HK-2 (cell line): ENCODE data around the gene MCF2L.
"Not testable (repeated sequence)": the region's sequence is repeated elsewhere in the genome, so short reads cannot be mapped to it uniquely, and the experiment has no call there.

Experiments
- DNase-seq: peaks from one replicate; pipeline ENCODE4 v3.0.0-alpha.2; 2018; ENCODE audit not compliant: unreplicated experiment

MCF2L gene

DNA sequence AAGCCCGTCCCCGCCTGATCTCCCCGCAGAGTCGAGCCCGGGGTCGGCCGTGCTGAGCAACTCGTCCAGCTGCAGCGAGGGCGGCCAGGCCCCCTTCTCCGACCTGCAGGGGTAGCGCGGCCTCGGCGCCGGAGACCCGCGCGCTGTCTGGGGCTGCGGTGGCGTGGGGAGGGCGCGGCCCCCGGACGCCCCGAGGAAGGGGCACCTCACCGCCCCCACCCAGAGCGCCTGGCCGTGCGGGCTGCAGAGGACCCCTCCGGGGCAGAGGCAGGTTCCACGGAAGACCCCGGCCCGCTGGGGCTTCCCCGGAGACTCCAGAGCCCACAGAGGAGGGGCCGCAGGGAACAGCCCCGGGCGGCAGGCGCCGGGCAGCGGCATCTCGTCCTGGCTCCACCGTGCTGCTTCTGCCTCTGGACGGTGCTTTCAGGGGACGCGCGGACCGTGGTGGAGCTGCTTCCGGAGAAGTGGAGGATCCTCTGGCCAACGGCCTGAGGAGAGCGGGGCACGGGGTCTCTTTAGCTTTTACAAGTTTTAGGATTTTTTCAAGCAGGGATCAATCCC lies 127.8 kb downstream of the MCF2L start:
- DNase-seq, result no peak

DNA sequence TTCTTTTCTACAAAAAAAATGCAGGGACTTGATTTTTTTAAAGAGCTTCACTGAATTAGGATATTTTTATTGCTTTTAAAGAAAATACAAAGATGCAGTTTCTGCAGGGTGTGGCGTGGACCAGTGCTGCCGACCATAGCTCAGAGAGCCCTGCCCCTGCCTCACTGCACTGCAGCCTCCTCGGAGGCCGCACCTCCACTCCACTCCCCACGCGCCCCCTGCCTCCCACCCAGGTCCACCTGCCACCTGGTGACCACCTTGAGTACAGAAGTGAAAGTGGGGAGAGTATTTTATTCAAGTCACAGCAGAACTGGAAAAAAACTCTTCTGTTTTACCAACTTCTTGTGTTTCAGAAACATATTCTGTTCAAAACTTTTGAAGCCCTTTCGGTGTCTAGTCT lies 128.6 kb downstream of the MCF2L start:
- DNase-seq, result no peak

DNA sequence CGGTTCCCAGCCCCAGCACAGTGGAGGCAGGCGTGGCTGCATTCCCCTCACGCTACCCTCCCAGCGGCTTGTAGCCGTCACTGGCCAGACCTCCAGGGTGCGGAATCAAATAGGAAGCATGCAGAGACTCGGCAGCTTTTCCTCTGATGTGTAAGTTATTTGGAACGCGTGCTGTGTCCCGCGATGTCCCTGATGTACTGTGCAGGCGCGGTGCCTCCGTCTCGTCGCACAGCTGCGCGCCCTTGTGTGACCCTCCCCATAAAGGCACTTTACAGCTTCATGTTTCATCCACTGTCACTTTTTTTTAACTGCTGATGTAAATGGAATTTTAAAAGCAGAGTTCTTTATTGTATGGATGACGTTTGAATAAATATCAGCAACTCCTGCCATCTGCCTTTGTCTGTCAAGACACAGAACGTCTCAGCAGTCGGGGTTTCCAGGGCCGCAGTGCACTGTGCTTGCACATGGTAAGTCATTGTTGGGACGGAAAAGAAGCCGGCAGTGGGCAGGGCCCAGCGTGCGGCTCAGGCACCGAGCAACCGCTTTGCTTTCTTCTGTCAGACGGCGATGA lies 129.2 kb downstream of the MCF2L start:
- DNase-seq, result no peak

DNA sequence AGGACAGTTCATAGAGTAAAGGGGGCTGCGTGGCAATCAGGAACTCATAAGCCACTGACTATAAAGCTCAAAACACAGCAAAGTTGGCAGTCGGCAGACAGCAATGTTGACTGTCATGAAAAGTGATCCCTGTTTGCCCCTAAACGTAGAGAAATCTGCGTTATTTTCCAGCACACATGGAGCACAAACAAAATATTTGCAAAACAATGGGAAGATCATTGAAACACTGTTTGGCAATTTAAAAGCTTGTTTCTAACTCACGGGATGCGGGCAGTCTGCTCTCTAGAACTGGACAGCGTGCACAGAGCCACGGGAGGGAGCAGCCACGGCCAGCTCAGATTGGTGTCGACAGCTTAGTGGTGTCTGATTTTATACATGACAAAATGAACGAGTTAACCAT lies 130.1 kb downstream of the MCF2L start:
- DNase-seq, result no peak

DNA sequence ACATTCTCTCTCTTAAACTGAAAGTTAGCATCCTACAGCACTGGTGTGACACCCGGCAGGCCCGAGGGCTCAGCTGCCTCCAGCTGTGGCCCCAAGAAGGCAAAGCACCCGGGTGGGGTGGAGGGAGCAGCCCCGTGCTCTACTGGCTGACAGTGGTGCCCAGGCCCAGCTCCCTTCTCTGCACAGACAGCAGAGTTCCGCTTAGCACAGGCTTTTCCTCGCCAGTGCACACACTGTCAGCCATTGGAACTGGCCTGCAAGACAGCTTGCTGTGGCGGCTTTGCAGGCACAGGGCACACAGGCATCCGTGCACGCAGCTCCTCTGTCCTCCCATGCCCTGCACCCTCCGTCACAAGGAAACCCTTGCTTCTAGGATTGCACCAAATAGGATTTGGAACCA lies 133.3 kb downstream of the MCF2L start:
- not testable (repeated sequence) for DNase-seq

DNA sequence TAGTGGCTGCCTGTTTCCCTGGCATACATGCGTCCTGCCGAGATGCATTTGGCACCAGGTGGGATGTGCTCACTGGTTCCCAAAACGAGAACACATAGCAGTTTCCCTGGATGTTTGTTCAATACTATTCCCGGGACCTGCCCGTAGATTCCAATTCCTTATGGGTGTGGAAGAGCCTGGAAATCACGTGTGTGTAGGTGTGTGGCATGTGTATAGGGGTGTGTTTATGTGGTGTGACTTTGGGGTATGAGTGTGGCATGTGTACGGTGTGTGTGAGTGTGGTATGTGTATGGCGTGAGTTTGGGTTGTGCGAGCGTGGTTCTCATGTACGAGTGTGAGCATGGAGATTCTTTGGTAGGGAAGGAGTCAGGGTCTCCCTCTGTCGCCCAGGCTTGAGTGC lies 133.7 kb downstream of the MCF2L start:
- DNase-seq, result no peak

DNA sequence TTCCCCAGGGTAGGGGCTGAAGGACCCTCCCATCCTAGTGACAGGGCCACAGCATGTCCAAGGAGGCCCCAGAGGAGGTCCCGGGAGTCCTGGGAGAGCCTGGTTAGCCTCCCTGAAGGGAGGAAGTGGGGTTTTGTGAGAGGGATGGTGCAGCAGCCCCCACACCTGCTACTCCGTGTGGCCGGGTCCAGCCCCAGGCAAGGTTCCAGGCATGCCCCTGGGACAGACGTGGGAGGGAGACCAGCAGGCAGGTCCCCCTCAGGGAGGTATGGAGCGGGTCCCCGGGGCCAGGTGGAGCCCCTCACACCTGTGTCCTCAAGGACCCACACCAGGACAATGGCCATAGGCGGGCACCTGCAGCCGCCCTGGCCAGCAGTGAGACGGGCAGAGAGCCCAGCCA lies 134.6 kb downstream of the MCF2L start:
- no peak for DNase-seq

DNA sequence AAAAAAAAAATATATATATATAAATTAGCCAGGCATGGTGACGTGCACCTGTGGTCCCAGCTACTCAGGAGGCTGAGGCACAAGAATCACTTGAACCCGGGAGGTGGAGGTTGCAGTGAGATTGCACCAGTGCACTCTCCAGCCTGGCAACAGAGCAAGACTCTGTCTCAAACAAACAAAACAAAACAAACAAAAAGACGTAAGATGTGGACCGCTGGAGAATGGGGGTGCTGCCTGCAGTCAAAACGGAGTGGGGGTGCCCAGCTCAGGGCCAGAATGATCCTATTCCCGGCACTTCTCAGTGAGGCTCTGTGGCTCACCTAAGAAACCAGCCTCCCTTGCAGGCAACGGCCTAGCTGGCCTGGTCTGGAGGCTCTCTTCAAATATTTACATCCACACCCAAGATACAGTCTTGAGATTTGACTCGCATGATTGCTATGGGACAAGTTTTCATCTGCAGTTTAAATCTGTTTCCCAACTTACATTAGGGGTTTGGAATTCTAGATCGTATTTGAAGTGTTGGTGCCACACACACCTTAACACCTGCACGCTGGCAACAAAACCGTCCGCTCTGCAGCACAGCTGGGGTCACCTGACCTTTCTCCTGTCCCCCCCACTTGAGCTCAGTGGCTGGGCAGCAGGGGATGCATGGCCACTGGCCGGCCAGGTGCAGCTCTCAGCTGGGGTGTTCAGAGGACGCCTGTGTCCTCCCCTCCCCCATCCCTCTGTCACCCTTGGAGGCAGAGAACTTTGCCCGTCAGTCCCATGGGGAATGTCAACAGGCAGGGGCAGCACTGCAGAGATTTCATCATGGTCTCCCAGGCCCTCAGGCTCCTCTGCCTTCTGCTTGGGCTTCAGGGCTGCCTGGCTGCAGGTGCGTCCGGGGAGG lies 136.3 kb downstream of the MCF2L start, which contains the start of gene F7:
Gene F7, plus strand, starts transcription at position 760 of the 889 bp plus-strand sequence. Its CDS starts 51 bp downstream, at position 811.
- no peak for DNase-seq

DNA sequence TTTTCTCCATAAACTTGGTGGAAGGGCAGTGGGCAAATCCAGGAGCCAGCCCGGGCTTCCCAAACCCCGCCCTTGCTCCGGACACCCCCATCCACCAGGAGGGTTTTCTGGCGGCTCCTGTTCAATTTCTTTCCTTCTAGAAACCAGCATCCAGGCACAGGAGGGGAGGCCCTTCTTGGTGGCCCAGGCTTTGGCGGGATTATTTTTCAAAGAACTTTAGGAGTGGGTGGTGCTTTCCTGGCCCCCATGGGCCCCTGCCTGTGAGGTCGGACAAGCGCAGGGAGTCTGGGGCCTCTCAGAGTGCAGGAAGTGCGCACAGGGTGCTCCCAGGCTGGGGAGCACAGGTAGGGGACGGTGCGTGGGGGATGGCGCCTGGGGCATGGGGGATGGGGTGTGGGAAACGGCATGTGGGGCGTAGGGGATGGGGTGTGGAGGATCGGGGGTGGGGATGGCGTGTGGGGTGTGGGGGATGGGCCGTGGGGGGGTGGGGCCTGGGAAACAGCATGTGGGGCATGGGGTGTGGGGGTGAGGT lies 137.0 kb downstream of the MCF2L start:
- DNase-seq, result no peak

DNA sequence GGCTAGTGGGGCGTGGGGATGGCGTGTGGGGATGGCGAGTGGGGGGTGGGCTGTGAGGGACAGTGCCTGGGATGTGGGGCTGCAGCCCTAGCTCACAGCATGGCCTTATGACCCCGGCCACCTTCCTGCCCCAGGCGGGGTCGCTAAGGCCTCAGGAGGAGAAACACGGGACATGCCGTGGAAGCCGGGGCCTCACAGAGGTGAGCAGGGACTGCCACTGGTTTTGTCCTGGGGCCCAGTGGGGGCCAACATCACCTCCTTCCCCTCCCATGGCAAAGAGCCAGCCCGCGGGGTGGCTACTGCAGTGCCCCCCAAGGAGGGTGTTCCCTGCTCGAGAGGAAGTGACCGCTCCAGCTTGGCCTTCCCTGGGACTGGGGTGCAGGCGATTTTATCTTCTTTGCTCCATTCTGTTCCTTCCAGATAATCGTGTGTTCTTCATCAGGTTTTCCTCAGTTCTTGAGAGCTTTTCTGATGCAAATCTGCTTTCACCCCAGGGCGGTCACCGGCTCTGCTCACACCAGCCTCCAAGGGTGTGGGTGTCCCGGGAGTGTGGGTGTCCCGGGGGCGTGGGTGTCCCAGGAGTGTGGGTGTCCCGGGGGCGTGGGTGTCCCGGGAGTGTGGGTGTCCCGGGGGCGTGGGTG lies 137.8 kb downstream of the MCF2L start:
- no peak for DNase-seq

DNA sequence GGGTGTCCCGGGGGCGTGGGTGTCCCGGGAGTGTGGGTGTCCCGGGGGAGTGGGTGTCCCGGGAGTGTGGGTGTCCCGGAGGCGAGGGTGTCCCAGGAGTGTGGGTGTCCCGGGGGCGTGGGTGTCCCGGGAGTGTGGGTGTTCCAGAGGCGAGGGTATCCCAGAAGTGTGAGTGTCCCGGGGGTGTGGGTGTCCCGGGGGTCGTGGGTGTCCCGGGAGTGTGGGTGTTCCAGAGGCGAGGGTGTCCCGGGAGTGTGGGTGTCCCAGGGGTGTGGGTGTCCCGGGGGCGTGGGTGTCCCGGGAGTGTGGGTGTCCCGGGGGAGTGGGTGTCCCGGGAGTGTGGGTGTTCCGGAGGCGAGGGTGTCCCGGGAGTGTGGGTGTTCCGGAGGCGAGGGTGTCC lies 139.5 kb downstream of the MCF2L start:
- not testable (repeated sequence) for DNase-seq

DNA sequence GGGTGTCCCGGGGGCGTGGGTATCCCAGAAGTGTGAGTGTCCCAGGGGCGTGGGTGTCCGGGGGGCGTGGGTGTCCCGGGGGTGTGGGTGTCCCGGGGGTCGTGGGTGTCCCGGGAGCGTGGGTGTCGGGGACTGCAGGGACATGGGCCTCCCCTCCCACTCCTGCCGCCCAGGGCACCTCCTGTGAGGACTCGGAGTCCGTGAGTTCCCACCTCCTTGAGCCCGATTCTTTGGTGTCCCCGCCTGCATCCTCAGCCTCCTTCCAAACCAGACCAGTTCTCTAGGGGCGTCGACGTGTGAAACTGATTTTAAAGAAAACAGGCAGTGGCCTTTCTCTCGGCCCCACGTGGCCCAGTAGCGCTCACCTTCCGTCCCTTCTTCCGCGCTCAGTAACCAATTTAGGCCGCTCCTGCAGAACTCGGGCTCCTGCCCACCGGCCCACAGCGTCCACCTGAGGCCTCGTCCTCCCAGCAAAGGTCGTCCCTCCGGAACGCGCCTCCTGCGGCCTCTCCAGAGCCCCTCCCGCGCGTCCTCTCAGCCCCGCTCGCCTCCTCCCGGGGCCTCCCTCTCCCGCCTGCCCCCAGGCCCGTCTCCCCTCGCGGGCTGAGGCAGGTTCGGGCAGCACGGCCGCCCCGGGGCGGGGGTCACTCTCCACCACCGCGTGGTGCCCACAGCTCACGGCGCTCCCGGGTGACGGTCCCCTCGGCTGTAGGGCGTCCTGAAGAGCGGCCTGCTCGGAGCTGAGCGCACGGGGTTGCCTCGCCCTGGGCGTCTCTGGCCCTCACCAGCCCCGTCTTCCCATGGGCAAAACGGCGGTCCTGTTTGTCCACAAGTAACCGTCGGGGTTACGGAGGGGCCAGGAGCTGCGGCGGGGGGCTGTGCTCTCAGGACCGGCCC lies 140.4 kb downstream of the MCF2L start:
- DNase-seq, result no peak

DNA sequence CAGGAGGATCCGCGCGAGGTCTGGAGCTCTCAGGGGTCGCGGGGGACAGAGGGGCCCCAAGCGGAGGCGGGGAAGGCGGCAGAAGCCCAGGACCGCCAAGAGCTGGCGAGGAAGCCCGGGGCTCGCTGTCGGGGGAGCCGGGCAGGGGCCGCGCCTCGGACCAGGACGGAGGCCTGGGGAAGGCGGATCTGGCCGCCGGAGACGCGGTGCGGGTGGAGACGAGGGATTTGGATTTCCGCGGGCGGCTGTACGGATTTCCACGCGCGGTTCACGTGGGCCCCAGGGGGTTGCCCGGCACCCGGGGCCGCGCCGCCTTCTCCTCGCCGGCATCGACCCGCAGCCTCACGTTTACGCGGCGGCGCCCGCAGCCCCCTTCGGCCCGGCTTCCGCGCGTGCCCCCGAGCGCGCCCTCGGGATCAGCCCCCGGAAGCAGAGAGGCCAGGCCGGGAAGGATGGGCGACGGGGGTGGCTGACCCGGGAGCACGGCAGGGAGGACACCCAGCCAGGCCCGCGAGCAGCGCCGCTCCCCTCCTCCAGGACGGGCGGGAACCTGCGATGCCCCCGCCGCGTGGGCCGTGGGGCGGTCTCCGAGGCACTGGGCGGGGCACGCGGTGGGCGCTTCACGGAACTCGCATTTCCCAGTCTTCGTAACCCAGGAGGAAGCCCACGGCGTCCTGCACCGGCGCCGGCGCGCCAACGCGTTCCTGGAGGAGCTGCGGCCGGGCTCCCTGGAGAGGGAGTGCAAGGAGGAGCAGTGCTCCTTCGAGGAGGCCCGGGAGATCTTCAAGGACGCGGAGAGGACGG lies 141.2 kb downstream of the MCF2L start:
- no peak for DNase-seq

DNA sequence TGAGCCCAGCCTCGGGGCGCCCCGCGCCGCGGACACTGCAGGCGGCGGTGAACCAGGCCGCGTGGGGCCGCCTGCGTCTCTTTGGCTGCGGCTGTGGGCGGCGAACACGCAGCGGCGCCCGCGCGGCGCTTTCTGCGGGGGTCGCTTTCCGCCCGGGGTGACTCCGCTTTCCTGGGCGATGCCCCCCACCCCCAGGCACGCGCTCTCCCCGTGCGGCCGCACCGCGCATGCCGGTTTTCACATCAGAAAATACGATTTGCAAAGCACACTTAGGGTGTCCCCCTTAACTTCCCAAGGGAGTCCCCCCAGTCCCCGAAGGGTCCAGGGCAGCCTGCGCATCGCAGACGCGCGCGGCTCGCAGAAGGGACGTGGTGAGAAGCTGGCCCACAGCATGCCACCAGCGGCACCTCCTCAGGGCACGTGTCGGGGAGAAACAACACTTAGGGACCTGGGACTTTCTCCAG lies 141.9 kb downstream of the MCF2L start:
- no peak for DNase-seq

DNA sequence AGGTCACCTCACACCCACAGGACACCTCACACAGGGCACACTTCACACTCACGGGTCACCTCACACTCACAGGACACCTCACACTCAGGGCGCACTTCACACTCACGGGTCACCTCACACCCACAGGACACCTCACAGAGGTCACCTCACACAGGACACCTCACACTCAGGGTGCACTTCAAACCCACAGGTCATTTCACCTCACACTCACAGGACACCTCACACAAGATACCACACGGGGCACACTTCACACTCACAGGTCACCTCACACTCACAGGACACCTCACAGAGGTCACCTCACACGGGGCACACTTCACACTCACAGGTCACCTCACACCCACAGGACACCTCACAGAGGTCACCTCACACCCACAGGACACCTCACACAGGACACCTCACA lies 142.8 kb downstream of the MCF2L start:
- DNase-seq, result not testable (repeated sequence)

DNA sequence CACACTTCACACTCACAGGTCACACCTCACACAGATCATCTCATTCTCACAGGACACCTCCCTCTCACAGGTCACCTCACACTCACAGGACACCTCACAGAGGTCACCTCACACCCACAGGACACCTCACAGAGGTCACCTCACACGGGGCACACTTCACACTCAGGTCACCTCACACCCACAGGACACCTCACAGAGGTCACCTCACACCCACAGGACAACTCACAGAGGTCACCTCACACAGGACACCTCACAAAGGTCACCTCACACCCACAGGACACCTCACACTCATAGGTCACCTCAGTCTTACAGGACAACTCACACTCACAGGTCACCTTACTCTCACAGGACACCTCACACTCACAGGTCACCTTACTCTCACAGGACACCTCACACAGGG lies 143.5 kb downstream of the MCF2L start:
- not testable (repeated sequence) for DNase-seq

DNA sequence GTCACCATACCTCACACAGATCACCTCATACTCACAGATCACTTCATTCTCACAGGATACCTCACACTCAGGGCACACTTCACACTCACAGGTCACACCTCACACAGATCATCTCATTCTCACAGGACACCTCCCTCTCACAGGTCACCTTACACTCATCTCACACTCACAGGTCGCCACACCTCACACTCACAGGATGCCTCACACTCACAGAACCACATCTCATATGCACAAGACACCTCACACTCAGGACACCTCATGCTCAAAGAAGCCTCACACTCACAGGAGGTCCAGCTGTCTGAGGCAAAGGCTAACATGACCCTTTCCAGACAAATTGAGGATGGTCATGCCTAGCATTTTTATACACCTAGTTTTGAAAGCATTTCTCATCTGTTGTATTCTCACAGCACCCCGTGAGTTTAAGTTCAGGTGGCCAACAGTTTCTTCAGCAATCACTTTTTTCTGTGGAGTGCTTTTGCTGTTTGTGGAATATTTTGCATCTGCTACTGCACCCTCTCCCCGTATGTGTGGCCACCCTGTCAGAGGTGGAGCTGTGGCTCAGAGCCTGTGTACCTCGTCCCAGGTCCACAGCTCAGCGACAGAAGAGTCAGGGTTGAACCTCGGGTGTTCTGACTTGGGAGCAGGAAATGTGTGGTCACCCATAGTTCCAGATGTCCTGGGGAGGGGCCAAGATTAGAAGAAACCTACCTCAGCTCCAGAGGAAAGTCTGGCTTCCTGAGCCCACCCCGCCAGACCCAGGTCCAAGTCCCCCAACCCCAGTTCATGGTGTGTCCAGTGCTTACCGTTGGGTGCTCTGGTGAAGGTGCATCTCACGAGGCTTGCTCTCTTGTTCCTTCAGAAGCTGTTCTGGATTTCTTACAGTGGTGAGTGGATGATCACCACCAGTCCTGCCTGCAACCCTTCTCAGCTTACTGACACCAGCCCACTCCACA lies 144.2 kb downstream of the MCF2L start:
- no peak for DNase-seq

DNA sequence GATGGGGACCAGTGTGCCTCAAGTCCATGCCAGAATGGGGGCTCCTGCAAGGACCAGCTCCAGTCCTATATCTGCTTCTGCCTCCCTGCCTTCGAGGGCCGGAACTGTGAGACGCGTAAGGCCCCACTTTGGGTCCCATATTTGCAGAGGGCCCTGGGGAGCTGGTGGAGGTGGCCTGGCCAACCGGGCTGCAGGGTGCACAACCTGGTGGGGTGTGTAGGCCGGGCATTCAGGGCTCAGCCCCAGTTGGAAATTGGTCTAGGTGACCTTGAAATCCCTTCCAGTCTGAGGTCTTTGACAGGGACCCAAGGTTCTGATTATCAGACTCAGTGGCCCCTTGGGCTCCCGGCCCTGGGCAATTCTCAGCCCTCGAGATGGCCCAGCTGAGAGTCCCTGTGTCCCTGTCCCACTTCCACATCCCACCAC lies 144.8 kb downstream of the MCF2L start:
- no peak for DNase-seq
